Endothelial cell of umbilical vein (primary cell): ENCODE data around the gene AGO4. TPM values are rescaled to one million over a fixed set of nuclear protein-coding genes. Genes with fewer than 3 reads are reported as not detected.

Experiments used
- BruUV-seq: library from RNA; stranded (reverse); fragments of 400-500 nt; replicated peaks from 2 replicates; lab custom pipeline; 2021; lab: Mats Ljungman, UMichigan
- CTCF ChIA-PET: fragments of 300-600, 350-600 bp; sonication (Branson Sonifier 250); formaldehyde crosslinking; loops from one replicate; lab custom pipeline; 2021; ENCODE audit warnings: antibody characterized with exemption, inconsistent platforms; lab: Charles Lee
- POLR2A ChIA-PET: fragments of 300-600, 350-600 bp; sonication (Branson Sonifier 250); formaldehyde crosslinking; loops from one replicate; lab custom pipeline; 2021; ENCODE audit warnings: antibody characterized with exemption, inconsistent platforms; lab: Charles Lee
- DNase-seq: peaks from one replicate; pipeline ENCODE4 v3.0.0-alpha.2; 2011; ENCODE audit warnings: low read depth, low spot score
- FAIRE-seq: peaks from 2 replicates; lab custom pipeline; 2011; peaks lifted over from hg19 to GRCh38; lab: Jason Lieb, UNC
- H2AFZ ChIP-seq: 2 replicates; pipeline ENCODE4 v1.6.0; 2012; ENCODE audit warnings: low read depth, low read length, control low read depth, inconsistent platforms
- H3K27ac ChIP-seq: 2 replicates; pipeline ENCODE4 v1.5.1; 2011; ENCODE audit warnings: low read depth, mild to moderate bottlenecking, control low read depth, low read length, moderate library complexity; ENCODE audit not compliant: insufficient read depth
- H3K27me3 ChIP-seq, 2 experiments: 2 replicates each; pipeline versions ENCODE4 v1.6.0 to v1.6.1; 2011; ENCODE audit warnings: low read length in 2 of 2, mixed read lengths in 1 of 2; ENCODE audit not compliant: control insufficient read depth in 2 of 2, insufficient read depth in 2 of 2
- H3K36me3 ChIP-seq, 2 experiments: 2 replicates in 1 of 2; 3 replicates in 1 of 2; pipeline ENCODE4 v1.5.1; 2011; ENCODE audit warnings: low read length in 2 of 2, mild to moderate bottlenecking in 1 of 2, moderate library complexity in 1 of 2; ENCODE audit not compliant: control insufficient read depth in 2 of 2, insufficient read depth in 2 of 2; ENCODE audit errors: extremely low read depth in 1 of 2
- H3K4me1 ChIP-seq: 3 replicates; pipeline ENCODE4 v1.5.1; 2011; ENCODE audit warnings: mild to moderate bottlenecking, low read length; ENCODE audit not compliant: control insufficient read depth, insufficient read depth; ENCODE audit errors: extremely low read depth
- H3K4me2 ChIP-seq: 2 replicates; pipeline ENCODE4 v1.6.1; 2011; ENCODE audit warnings: low read length, control low read depth, mixed read lengths; ENCODE audit not compliant: insufficient read depth
- H3K4me3 ChIP-seq, 3 experiments: fragments of 200-600 bp in 1 of 3; sonication (generic), shearing (Covaris generic) in 1 of 3; replicated peaks in 1 of 3; 2 replicates each; pipeline ENCODE4 v1.5.1; 2011 to 2016; ENCODE audit warnings: control low read depth in 3 of 3, low read length in 3 of 3, mild to moderate bottlenecking in 2 of 3, inconsistent platforms in 1 of 3, low read depth in 1 of 3, moderate library complexity in 1 of 3; ENCODE audit not compliant: insufficient read depth in 1 of 3
- H3K79me2 ChIP-seq: 2 replicates; pipeline ENCODE4 v1.6.0; 2012; ENCODE audit warnings: low read length, inconsistent platforms; ENCODE audit not compliant: control insufficient read depth, insufficient read depth
- H3K9ac ChIP-seq: replicated peaks from 2 replicates; pipeline ENCODE3; 2011; ENCODE audit warnings: low read length, control low read depth; ENCODE audit not compliant: insufficient read depth; ENCODE audit errors: extremely low read depth
- H3K9me1 ChIP-seq: replicated peaks from 3 replicates; pipeline ENCODE4 v1.6.0; 2011; ENCODE audit warnings: mild to moderate bottlenecking, low read length; ENCODE audit not compliant: control insufficient read depth, insufficient read depth; ENCODE audit errors: extremely low read depth
- H3K9me3 ChIP-seq: replicated peaks from 2 replicates; pipeline ENCODE4 v1.5.1; 2012; ENCODE audit warnings: low read length, inconsistent platforms; ENCODE audit not compliant: control insufficient read depth, insufficient read depth
- H4K20me1 ChIP-seq: replicated peaks from 2 replicates; pipeline ENCODE3; 2011; ENCODE audit warnings: mild to moderate bottlenecking, low read length; ENCODE audit not compliant: control insufficient read depth, insufficient read depth; ENCODE audit errors: extremely low read depth
- EZH2 ChIP-seq: IDR thresholded peaks from 2 replicates; pipeline ENCODE4 v1.6.1; 2012; ENCODE audit warnings: borderline replicate concordance, low read depth, mild to moderate bottlenecking, moderate library complexity, low read length, inconsistent platforms; ENCODE audit not compliant: severe bottlenecking
- FOS ChIP-seq: IDR thresholded peaks from 2 replicates; pipeline ENCODE4 v1.6.1; 2011; ENCODE audit warnings: mild to moderate bottlenecking, low read length, moderate library complexity, borderline replicate concordance; ENCODE audit not compliant: insufficient read depth
- GATA2 ChIP-seq: IDR thresholded peaks from 2 replicates; pipeline ENCODE4 v1.7.0; 2011; ENCODE audit warnings: low read depth, mild to moderate bottlenecking, moderate library complexity, mixed read lengths, low read length; ENCODE audit not compliant: insufficient read length, insufficient read depth
- JUN ChIP-seq: IDR thresholded peaks from 2 replicates; pipeline ENCODE4 v1.6.1; 2011; ENCODE audit warnings: borderline replicate concordance, low read depth; ENCODE audit not compliant: insufficient read length, insufficient read depth
- MYC ChIP-seq: IDR thresholded peaks from one replicate; pipeline ENCODE4 v1.6.1; 2011; ENCODE audit warnings: mild to moderate bottlenecking, low read depth, low read length
- POLR2A ChIP-seq: IDR thresholded peaks from 2 replicates; pipeline ENCODE4 v1.6.1; 2012; ENCODE audit warnings: low read depth, mild to moderate bottlenecking, control low read depth, low read length
- POLR2AphosphoS5 ChIP-seq: IDR thresholded peaks from 2 replicates; pipeline ENCODE4 v1.6.1; 2012; ENCODE audit warnings: low read depth, mild to moderate bottlenecking, control low read depth, low read length, moderate library complexity; ENCODE audit not compliant: insufficient read depth
- dilution Hi-C: fragments of 300-500 bp; cut with MboI; formaldehyde crosslinking; loops from one replicate; pipeline ENCODE4 v1.15.0; 2019; ENCODE audit warnings: low sequenced_read_pairs; ENCODE audit not compliant: extremely low pct_ligation_motif_present
- intact Hi-C: fragments of 100-400 bp; cut with micrococcal nuclease; formaldehyde crosslinking; loops from one replicate; pipeline ENCODE4 v1.10.0; 2022
- polyA plus RNA-seq, 4 experiments: library from polyadenylated mRNA; depleted of rRNA in 3 of 4; stranded (reverse) in 3 of 4; unstranded in 1 of 4; fragments of >200 nt; gene quantifications; 2 replicates each; pipeline versions ENCODE4 v1.2.1 to v1.2.3, GENCODE V29; 2011 to 2012; ENCODE audit warnings: missing spikeins in 1 of 4
- total RNA-seq: library from RNA; stranded (reverse); gene quantifications from 2 replicates; pipeline ENCODE4 v1.2.3, GENCODE V29; 2021
- TF ChIP-seq, protein P1 (sequence below), 2 donors: IDR thresholded peaks; 1 replicate in 1 of 2; 2 replicates in 1 of 2; pipeline ENCODE4 v1.5.1; 2011; ENCODE audit warnings: low read length in 2 of 2, mild to moderate bottlenecking in 2 of 2, moderate library complexity in 2 of 2, control low read depth in 1 of 2, inconsistent platforms in 1 of 2, low read depth in 1 of 2; ENCODE audit not compliant: insufficient read depth in 1 of 2; ENCODE audit errors: extremely low read depth in 1 of 2
- TF ChIP-seq, protein P2 (sequence below): IDR thresholded peaks from 2 replicates; pipeline ENCODE4 v1.6.1; 2011; ENCODE audit not compliant: insufficient read depth, insufficient read length

AGO4 gene
- total and polyA plus RNA-seq, 2 donors (not counting 3 experiments of a cell fraction or from before 2014, with no cell fraction given), result 11.1 to 19.8 TPM

DNA sequence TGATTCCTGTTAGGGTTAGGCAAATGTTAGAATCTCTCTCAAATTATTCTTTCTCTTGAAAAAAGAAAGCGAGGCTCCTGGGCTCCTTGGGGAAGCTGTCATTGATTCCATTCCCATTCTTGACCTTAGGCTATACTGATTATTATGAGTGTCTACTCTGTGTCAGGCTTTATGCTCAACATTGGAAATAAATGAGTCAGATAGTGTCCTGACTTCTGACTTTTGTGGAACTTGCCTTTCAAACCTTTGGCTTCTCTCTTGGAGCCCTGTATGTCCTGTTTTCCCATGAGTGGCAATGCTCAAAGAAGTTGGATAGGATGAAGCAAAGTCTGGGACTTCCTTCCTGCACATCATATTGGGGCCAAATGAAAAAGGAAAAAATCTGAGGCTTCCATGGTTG, 86.8 kb downstream of the AGO4 start:
- POLR2A ChIA-PET, result no interaction called here
- TF ChIP-seq, protein P1, sequence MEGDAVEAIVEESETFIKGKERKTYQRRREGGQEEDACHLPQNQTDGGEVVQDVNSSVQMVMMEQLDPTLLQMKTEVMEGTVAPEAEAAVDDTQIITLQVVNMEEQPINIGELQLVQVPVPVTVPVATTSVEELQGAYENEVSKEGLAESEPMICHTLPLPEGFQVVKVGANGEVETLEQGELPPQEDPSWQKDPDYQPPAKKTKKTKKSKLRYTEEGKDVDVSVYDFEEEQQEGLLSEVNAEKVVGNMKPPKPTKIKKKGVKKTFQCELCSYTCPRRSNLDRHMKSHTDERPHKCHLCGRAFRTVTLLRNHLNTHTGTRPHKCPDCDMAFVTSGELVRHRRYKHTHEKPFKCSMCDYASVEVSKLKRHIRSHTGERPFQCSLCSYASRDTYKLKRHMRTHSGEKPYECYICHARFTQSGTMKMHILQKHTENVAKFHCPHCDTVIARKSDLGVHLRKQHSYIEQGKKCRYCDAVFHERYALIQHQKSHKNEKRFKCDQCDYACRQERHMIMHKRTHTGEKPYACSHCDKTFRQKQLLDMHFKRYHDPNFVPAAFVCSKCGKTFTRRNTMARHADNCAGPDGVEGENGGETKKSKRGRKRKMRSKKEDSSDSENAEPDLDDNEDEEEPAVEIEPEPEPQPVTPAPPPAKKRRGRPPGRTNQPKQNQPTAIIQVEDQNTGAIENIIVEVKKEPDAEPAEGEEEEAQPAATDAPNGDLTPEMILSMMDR (IDR thresholded peaks at IDR 0.05; ENCODE audit: extremely low read depth in 1 of 2, insufficient read depth in 1 of 2, low read depth in 1 of 2, low read length in 2 of 2), result no peak
- TF ChIP-seq EZH2 (no peak), FOS (no peak), POLR2A (no peak), MYC (no peak), JUN (no peak), POLR2AphosphoS5 (no peak), GATA2 (no peak)
- TF ChIP-seq, protein P2, sequence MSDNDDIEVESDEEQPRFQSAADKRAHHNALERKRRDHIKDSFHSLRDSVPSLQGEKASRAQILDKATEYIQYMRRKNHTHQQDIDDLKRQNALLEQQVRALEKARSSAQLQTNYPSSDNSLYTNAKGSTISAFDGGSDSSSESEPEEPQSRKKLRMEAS, result no peak
- no peaks in the 10 kb centered on the region for H3K27me3 ChIP-seq
- no peak overlapping the region for H3K4me3 ChIP-seq
- peaks cover 4 to 9% of the 10 kb centered on the region in 2 experiments for H3K36me3 ChIP-seq
- BruUV-seq, result no TSS peak
- H3K9me1 ChIP-seq, result no peaks in the 10 kb centered on the region
- dilution Hi-C loops, result no loop called here
- no peak overlapping the region for H3K4me2 ChIP-seq
- H4K20me1 ChIP-seq, result no peaks in the 10 kb centered on the region
- no peak overlapping the region for H3K9ac ChIP-seq
- no peak overlapping the region for H3K27ac ChIP-seq
- FAIRE-seq (no peak), DNase-seq (no peak)
- no peak overlapping the region for H2AFZ ChIP-seq
- CTCF ChIA-PET, result interaction anchor here (0.9 kb wide), 1 partner anchor 11 kb away, joined by 3 read pairs; the partner anchor contains the start of gene AGO1
- intact Hi-C loops, result no loop called here
- no peaks in the 10 kb centered on the region for H3K9me3 ChIP-seq
- no peaks in the 10 kb centered on the region for H3K79me2 ChIP-seq
- H3K4me1 ChIP-seq, result no peaks in the 10 kb centered on the region
